Tibial nerve (tissue), 4 donors: ENCODE data around the gene APLP1.

Experiments
- EP300 ChIP-seq, 2 donors: sonication (generic); formaldehyde crosslinking; IDR thresholded peaks; one replicate each; pipeline ENCODE4 v1.6.1; 2017; ENCODE audit warnings: antibody characterized with exemption in 2 of 2, mild to moderate bottlenecking in 1 of 2
- POLR2A ChIP-seq, 2 donors: fragments of 450-650 bp; IDR thresholded peaks; one replicate each; pipeline ENCODE4 v1.6.1; 2017; ENCODE audit warnings: antibody characterized with exemption in 2 of 2, mild to moderate bottlenecking in 2 of 2, moderate library complexity in 2 of 2
- TF ChIP-seq, protein P1 (sequence below), 5 experiments: fragments of 200-600 bp in 3 of 5; fragments of 450-650 bp in 2 of 5; sonication (generic) in 3 of 5; IDR thresholded peaks; one replicate each; pipeline ENCODE4 v1.5.1; 2016 to 2019; ENCODE audit warnings: antibody characterized with exemption in 5 of 5, mild to moderate bottlenecking in 3 of 5, moderate library complexity in 2 of 5

DNA sequence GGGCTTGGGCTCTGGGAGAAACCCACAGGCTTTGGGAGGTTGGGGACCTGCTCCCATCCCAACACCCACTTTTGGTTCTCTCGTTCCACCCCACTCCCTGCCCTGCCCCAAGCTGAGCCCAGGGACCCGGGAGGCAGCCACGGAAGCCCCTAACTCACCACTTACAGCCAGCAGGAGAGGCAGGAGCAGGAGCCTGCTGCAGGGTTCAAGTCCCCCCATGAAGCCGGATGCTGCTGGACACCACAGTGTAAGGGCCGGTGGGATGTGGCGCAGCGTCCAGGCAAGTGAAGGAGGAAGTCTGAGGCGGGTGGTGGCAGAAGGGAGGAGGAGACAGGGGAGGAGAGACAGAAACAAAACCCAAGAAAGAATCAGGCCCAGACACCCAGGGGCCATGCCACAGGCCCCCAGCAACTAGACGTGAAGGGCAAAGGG, 39.7 kb downstream of the APLP1 start, which contains the start of gene TYROBP:
- TF ChIP-seq, protein P1, sequence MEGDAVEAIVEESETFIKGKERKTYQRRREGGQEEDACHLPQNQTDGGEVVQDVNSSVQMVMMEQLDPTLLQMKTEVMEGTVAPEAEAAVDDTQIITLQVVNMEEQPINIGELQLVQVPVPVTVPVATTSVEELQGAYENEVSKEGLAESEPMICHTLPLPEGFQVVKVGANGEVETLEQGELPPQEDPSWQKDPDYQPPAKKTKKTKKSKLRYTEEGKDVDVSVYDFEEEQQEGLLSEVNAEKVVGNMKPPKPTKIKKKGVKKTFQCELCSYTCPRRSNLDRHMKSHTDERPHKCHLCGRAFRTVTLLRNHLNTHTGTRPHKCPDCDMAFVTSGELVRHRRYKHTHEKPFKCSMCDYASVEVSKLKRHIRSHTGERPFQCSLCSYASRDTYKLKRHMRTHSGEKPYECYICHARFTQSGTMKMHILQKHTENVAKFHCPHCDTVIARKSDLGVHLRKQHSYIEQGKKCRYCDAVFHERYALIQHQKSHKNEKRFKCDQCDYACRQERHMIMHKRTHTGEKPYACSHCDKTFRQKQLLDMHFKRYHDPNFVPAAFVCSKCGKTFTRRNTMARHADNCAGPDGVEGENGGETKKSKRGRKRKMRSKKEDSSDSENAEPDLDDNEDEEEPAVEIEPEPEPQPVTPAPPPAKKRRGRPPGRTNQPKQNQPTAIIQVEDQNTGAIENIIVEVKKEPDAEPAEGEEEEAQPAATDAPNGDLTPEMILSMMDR (IDR thresholded peaks at IDR 0.05) = no peak
- no peak for TF ChIP-seq POLR2A (IDR thresholded peaks at IDR 0.05)
- no peak for TF ChIP-seq EP300 (IDR thresholded peaks at IDR 0.05)
